DND-41 (cell line): ENCODE results near the gene MX1.

ENCODE experiments used
- ATAC-seq: fragments of 200-7000 bp; cut with Tn5 transposase; 3 replicates; pipeline ENCODE4 v1.9.1; 2021; ENCODE audit warnings: low read depth; ENCODE audit not compliant: insufficient read depth
- DNase-seq: peaks from one replicate; pipeline ENCODE4 v3.0.0-alpha.2; 2020
- H2AFZ ChIP-seq: 2 replicates; pipeline ENCODE4 v1.6.0; 2012; ENCODE audit warnings: low read depth, low read length
- H3K27ac ChIP-seq: 2 replicates; pipeline ENCODE4 v1.5.1; 2012; ENCODE audit warnings: low read length, inconsistent platforms
- H3K27me3 ChIP-seq: fragments of 200-600 bp; sonication (generic); 2 replicates; pipeline ENCODE4 v1.6.0; 2012; ENCODE audit warnings: low read length, mild to moderate bottlenecking, inconsistent platforms; ENCODE audit not compliant: insufficient read depth, poor library complexity
- H3K36me3 ChIP-seq: 2 replicates; pipeline ENCODE4 v1.5.1; 2012; ENCODE audit warnings: low read length, inconsistent platforms; ENCODE audit not compliant: insufficient read depth
- H3K4me1 ChIP-seq: 2 replicates; pipeline ENCODE4 v1.5.1; 2012; ENCODE audit warnings: mild to moderate bottlenecking, low read length; ENCODE audit not compliant: insufficient read depth
- H3K4me2 ChIP-seq: 2 replicates; pipeline ENCODE4 v1.6.0; 2012; ENCODE audit warnings: mild to moderate bottlenecking, moderate library complexity, low read length, inconsistent platforms; ENCODE audit not compliant: insufficient read depth
- H3K4me3 ChIP-seq, 2 experiments: fragments of 200-600 bp in 1 of 2; shearing (Covaris generic) in 1 of 2; 2 replicates each; pipeline ENCODE4 v1.5.1; 2012 to 2016; ENCODE audit warnings: inconsistent platforms in 2 of 2, low read length in 2 of 2, mild to moderate bottlenecking in 2 of 2, low read depth in 1 of 2, moderate library complexity in 1 of 2
- H3K79me2 ChIP-seq: 2 replicates; pipeline ENCODE4 v1.6.0; 2012; ENCODE audit warnings: low read length, inconsistent platforms; ENCODE audit not compliant: insufficient read depth
- H3K9ac ChIP-seq: 2 replicates; pipeline ENCODE4 v1.6.0; 2012; ENCODE audit warnings: low read depth, mild to moderate bottlenecking, inconsistent platforms, low read length, moderate library complexity
- H3K9me3 ChIP-seq: 2 replicates; pipeline ENCODE4 v1.5.1; 2012; ENCODE audit warnings: low read length, moderate library complexity, mild to moderate bottlenecking, inconsistent platforms; ENCODE audit not compliant: insufficient read depth, severe bottlenecking
- H4K20me1 ChIP-seq: 2 replicates; pipeline ENCODE4 v1.6.0; 2012; ENCODE audit warnings: low read length; ENCODE audit not compliant: insufficient read depth
- CTCF ChIP-seq: IDR thresholded peaks from 2 replicates; pipeline ENCODE4 v1.5.1; 2012; ENCODE audit warnings: borderline replicate concordance, low read length, moderate library complexity, mild to moderate bottlenecking; ENCODE audit not compliant: poor library complexity, severe bottlenecking; ENCODE audit errors: extremely low read depth
- EZH2 ChIP-seq: IDR thresholded peaks from 3 replicates; pipeline ENCODE4 v1.6.1; 2012; ENCODE audit warnings: borderline replicate concordance, low read depth, mild to moderate bottlenecking, moderate library complexity, low read length, inconsistent platforms; ENCODE audit not compliant: severe bottlenecking

MX1 gene

GRCh38 chr21:41429925-41430491 is 4.0 kb downstream of the MX1 start:
- H3K4me1 ChIP-seq, result peaks cover 14% of the 10 kb centered on the region
- no peak overlapping the region for H3K9ac ChIP-seq
- no peaks in the 10 kb centered on the region for H3K27me3 ChIP-seq

GRCh38 chr21:41431788-41432548 is 5.9 kb downstream of the MX1 start:
- TF ChIP-seq EZH2 (no peak), CTCF (no peak)
- Histone ChIP-seq H4K20me1 (no peaks in the 10 kb centered on the region), H3K4me3 (no peak overlapping the region), H2AFZ (no peak overlapping the region), H3K9me3 (peaks cover 15% of the 10 kb centered on the region), H3K79me2 (no peaks in the 10 kb centered on the region), H3K9ac (no peak overlapping the region), H3K4me2 (no peak overlapping the region), H3K36me3 (no peaks in the 10 kb centered on the region; the same call in 1 of the 2 replicates), H3K27ac (no peak overlapping the region), H3K27me3 (no peaks in the 10 kb centered on the region), H3K4me1 (no peaks in the 10 kb centered on the region)
- ATAC-seq (no peak), DNase-seq (no peak)

More at GRCh38 chr21:41429925-41430491, 4.0 kb downstream of the MX1 start:
- no peak overlapping the region for H3K27ac ChIP-seq
- peaks cover 6% of the 10 kb centered on the region for H3K9me3 ChIP-seq
- no peaks in the 10 kb centered on the region for H4K20me1 ChIP-seq
- no peak overlapping the region for H3K4me2 ChIP-seq
- ATAC-seq (no peak), DNase-seq (no peak)
- H3K4me3 ChIP-seq, result no peak overlapping the region
- no peaks in the 10 kb centered on the region for H3K36me3 ChIP-seq
- H2AFZ ChIP-seq, result no peak overlapping the region
- H3K79me2 ChIP-seq, result no peaks in the 10 kb centered on the region
- TF ChIP-seq EZH2 (no peak), CTCF (no peak)

- ATAC-seq (no peak), DNase-seq (no peak)
- TF ChIP-seq EZH2, result no peak
- no peak for TF ChIP-seq CTCF
- no peaks in the 10 kb centered on the region for H3K4me1 ChIP-seq
- peaks cover 15% of the 10 kb centered on the region for H3K9me3 ChIP-seq
- no peaks in the 10 kb centered on the region for H3K79me2 ChIP-seq
- no peak overlapping the region for H3K9ac ChIP-seq
- no peak overlapping the region for H3K4me3 ChIP-seq
- no peaks in the 10 kb centered on the region; the same call in 1 of the 2 replicates for H3K36me3 ChIP-seq
- H2AFZ ChIP-seq, result no peak overlapping the region
- H4K20me1 ChIP-seq, result no peaks in the 10 kb centered on the region
- no peak overlapping the region for H3K4me2 ChIP-seq
- no peak overlapping the region for H3K27ac ChIP-seq
- no peaks in the 10 kb centered on the region for H3K27me3 ChIP-seq
These were observed 6.8 kb downstream of the MX1 start for GRCh38 chr21:41432562-41433460.
